Measurements from ENCODE around the gene GPR37L1. TPM values are rescaled to one million over a fixed set of nuclear protein-coding genes. Genes with fewer than 3 reads are reported as not detected.
"Not testable (repeated sequence)": the region's sequence is repeated elsewhere in the genome, so short reads cannot be mapped to it uniquely, and the experiment has no call there.

GPR37L1 gene
- total and polyA plus RNA-seq, 4 donors, result 0.06 TPM; not detected in 3

DNA sequence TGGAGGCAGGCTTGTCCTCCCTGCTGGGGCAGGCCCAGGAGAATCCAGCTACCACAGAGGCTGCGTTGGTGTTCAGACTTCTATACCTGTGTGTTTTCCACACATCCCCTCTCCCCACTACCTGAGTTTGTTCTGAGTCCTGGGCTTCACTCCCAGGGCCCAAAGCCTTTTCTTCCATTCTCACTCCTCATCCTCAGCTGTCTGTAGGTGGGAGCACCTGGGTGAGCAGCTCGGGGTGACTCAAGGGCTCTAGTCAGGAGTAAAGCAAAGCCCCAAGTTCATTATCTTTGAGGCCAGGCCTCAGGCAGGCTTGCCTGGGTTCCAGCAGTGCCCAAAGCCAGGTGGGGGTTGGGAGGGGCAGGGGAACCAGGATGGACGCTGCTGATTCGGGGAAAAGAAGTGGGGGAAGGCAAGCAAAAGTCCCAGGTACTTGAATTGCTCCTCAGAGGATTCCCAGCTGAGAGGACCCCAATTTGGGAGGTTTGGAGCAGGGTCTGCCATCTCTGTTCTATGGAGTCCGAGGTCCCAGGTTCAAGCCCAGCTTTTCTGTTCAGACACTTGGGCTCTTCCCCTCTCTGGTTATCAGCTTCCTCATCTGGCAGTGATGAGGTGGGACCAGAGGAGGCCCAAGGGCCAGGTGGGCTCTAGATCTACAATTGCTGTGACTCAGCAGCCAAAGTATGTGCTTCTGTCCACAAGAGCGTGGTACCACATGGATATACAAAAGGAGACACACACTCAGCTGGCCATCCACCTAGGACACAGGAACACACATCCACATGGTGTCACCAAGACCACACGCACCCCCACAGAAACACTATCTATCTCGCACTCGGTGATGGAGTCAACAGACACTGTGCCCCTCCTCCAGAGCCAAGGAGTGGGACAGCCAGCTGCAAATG, 43.5 kb downstream of the GPR37L1 start:
- no peak overlapping the region for H3K4me3 ChIP-seq (ENCODE audit: low read length in 2 of 2)
- H3K36me3 ChIP-seq (ENCODE audit: control insufficient read depth in 1 of 2, insufficient read depth in 2 of 2, low read length in 1 of 2), result no peaks in the 10 kb centered on the region
- no peak for DNase-seq
- H3K9me3 ChIP-seq (ENCODE audit: control insufficient read depth, low read length), result no peaks in the 10 kb centered on the region
- 93 to 97% methylated on average over 8 to 9 of the region's 9 CpGs for WGBS, 2 donors
- H3K27me3 ChIP-seq (ENCODE audit: control insufficient read depth in 1 of 2, insufficient read depth in 2 of 2, low read length in 1 of 2), result no peaks in the 10 kb centered on the region
- intact Hi-C loops (cut with DNase I), result no loop called here
- ATAC-seq (ENCODE audit: low FRiP score), result no peak
- no peak overlapping the region for H3K27ac ChIP-seq (ENCODE audit: low read depth in 1 of 2, low read length in 2 of 2)
- no peaks in the 10 kb centered on the region for H3K4me1 ChIP-seq (ENCODE audit: control insufficient read depth in 1 of 2, insufficient read depth in 2 of 2, low read length in 2 of 2)

DNA sequence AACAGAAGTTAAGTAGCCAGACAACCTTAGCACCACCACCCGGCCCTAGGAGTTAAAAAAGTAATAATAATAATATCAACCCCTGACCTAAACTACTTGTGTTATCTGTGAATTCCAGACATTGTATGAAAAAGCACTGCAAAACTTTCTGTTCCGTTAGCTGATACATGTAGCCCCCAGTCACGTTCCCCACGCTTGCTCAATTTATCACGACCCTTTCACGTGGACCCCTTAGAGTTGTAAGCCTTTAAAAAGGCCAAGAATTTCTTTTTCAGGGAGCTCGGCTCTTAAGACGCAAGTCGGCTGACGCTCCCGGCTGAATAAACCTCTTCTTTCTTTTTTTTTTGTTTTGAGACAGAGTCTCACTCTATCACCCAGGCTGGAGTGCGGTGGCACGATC, 44.3 kb downstream of the GPR37L1 start:
- DNase-seq; H3K4me3 ChIP-seq (ENCODE audit: low read length in 2 of 2); H3K9me3 ChIP-seq (ENCODE audit: control insufficient read depth, low read length); H3K27me3 ChIP-seq (ENCODE audit: control insufficient read depth in 1 of 2, insufficient read depth in 2 of 2, low read length in 1 of 2); H3K27ac ChIP-seq (ENCODE audit: low read depth in 1 of 2, low read length in 2 of 2); H3K4me1 ChIP-seq (ENCODE audit: control insufficient read depth in 1 of 2, insufficient read depth in 2 of 2, low read length in 2 of 2); ATAC-seq (ENCODE audit: low FRiP score); intact Hi-C loops (cut with DNase I); H3K36me3 ChIP-seq (ENCODE audit: control insufficient read depth in 1 of 2, insufficient read depth in 2 of 2, low read length in 1 of 2): not testable (repeated sequence)
- 72 to 78% methylated on average over 13 of the region's 13 CpGs for WGBS, 2 donors

DNA sequence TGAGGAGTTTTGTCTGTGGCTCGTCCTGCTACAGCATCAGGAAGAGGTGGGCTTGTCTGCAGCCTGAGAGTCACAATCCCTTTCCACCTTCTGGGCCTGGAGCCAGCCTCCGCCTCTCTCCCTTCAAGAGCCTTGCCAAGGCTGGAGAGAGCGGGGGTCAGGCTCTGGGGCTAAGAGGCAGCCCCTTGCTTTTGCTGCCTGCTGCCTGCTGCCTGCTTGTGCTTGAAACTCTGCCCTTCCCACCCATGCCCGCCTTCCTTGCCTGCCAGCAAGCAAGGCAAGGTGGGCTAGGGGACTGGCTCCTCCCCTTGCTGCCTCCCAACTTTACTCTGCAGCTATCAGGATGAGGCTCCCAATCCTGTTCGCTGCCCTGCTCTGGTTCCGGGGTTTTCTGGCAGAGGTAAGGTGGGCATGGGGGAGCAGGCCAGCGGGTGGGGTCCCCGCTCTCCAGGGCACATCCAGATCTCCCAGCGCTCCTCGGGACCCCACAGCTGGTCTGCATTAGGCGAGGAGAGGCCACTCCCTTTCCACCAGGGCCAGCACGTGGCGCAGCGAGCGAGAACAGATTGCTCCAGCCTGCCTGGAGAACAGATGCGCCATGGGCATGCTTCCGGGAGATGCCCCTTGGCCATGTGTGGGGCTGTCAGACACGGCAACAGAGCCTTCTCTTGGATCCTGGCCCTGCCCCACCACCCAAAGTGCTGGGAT, 45.1 kb downstream of the GPR37L1 start:
- H3K9me3 ChIP-seq (ENCODE audit: control insufficient read depth, low read length), result no peaks in the 10 kb centered on the region
- 68 to 81% methylated on average over 18 of the region's 18 CpGs for WGBS, 2 donors
- no peaks in the 10 kb centered on the region for H3K36me3 ChIP-seq (ENCODE audit: control insufficient read depth in 1 of 2, insufficient read depth in 2 of 2, low read length in 1 of 2)
- no peak overlapping the region for H3K27ac ChIP-seq (ENCODE audit: low read depth in 1 of 2, low read length in 2 of 2)
- no peaks in the 10 kb centered on the region for H3K4me1 ChIP-seq (ENCODE audit: control insufficient read depth in 1 of 2, insufficient read depth in 2 of 2, low read length in 2 of 2)
- no peaks in the 10 kb centered on the region for H3K27me3 ChIP-seq (ENCODE audit: control insufficient read depth in 1 of 2, insufficient read depth in 2 of 2, low read length in 1 of 2)
- no peak for ATAC-seq (ENCODE audit: low FRiP score)
- H3K4me3 ChIP-seq (ENCODE audit: low read length in 2 of 2), result no peak overlapping the region
- peak in 1 of 2 donors; percentile 56 for DNase-seq
- intact Hi-C loops (cut with DNase I), result no loop called here

DNA sequence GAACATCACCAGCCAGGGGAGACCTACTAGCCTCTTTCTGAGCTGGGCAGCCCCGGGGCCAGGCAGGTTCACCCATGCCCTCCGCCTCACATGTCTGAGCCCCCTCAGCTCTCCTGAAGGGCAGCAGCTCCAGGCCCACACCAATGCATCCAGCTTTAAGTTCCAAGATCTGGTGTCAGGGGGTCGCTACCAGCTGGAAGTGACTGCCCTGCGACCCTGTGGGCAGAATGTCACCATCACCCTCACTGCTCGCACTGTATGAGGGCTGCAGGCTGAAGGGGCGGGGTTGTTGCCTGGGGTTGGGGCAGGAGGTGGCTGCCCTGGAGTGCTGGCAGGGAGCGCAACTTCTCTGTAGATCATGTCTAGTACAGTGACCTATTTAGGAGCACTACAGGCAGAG, 46.1 kb downstream of the GPR37L1 start:
- no peaks in the 10 kb centered on the region for H3K27me3 ChIP-seq (ENCODE audit: control insufficient read depth in 1 of 2, insufficient read depth in 2 of 2, low read length in 1 of 2)
- no peaks in the 10 kb centered on the region for H3K36me3 ChIP-seq (ENCODE audit: control insufficient read depth in 1 of 2, insufficient read depth in 2 of 2, low read length in 1 of 2)
- 93 to 96% methylated on average over 7 of the region's 7 CpGs for WGBS, 2 donors
- H3K4me1 ChIP-seq (ENCODE audit: control insufficient read depth in 1 of 2, insufficient read depth in 2 of 2, low read length in 2 of 2), result no peaks in the 10 kb centered on the region
- H3K4me3 ChIP-seq (ENCODE audit: low read length in 2 of 2), result no peak overlapping the region
- DNase-seq (no peak), ATAC-seq (ENCODE audit: low FRiP score) (no peak)
- no peak overlapping the region for H3K27ac ChIP-seq (ENCODE audit: low read depth in 1 of 2, low read length in 2 of 2)
- H3K9me3 ChIP-seq (ENCODE audit: control insufficient read depth, low read length), result no peaks in the 10 kb centered on the region
- intact Hi-C loops (cut with DNase I), result no loop called here

DNA sequence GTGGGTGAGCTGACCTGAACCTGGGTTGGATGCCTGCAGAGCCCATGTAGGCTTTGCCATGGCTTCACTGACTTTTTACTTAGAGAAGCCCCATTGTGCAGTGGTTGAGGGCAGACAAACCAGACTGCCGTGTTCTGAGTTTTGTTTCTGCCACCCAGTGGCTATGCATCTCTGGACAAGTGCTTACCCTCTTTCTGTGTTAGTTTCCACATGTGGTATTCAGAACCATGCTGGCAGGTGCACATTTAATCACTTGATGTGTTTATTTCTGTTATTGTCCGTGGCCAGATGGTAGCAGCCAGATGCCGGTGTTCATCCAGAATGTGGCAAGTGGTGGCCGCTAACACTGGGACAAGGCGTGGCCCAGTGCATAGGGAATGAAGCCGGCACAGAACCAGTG, 48.0 kb downstream of the GPR37L1 start:
- no peak overlapping the region for H3K4me3 ChIP-seq (ENCODE audit: low read length in 2 of 2)
- ATAC-seq (ENCODE audit: low FRiP score), result no peak
- intact Hi-C loops (cut with DNase I), result no loop called here
- no peak overlapping the region for H3K27ac ChIP-seq (ENCODE audit: low read depth in 1 of 2, low read length in 2 of 2)
- no peaks in the 10 kb centered on the region for H3K27me3 ChIP-seq (ENCODE audit: control insufficient read depth in 1 of 2, insufficient read depth in 2 of 2, low read length in 1 of 2)
- H3K9me3 ChIP-seq (ENCODE audit: control insufficient read depth, low read length), result no peaks in the 10 kb centered on the region
- H3K4me1 ChIP-seq (ENCODE audit: control insufficient read depth in 1 of 2, insufficient read depth in 2 of 2, low read length in 2 of 2), result no peaks in the 10 kb centered on the region
- 93 to 95% methylated on average over 6 of the region's 6 CpGs for WGBS, 2 donors
- no peaks in the 10 kb centered on the region for H3K36me3 ChIP-seq (ENCODE audit: control insufficient read depth in 1 of 2, insufficient read depth in 2 of 2, low read length in 1 of 2)
- no peak for DNase-seq

DNA sequence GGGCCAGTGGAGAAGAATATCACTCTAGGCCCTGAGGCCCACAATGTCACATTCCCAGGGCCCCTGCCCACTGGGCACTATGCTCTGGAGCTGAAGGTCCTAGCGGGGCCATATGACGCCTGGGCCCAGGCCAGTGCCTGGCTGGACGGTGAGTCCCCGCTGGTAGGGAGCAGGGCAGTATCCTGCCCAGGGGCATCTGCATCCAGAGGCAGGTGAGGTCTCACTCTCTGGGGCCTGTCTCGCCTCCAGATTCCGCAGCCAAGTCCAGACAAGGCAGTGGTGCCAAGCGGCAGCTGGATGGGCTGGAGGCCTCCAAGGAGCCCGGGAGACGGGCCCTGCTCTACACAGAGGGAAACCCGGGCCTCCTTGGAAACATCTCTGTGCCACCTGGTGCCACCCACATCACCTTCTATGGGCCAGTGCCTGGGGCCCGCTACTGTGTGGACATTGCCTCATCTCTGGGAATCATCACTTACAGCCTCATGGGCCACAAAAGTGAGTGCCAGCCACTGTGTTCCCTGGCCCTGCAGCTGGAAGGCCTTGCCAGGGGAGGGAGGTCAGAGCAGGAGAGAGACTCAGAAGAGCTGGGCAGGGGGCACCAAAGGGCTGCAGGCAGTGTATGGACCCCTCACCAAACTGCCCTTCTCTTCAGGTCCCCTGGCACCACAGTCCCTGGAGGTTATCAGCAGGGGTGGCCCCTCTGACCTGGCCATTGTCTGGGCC, 48.7 kb downstream of the GPR37L1 start:
- Histone ChIP-seq H3K27me3 (ENCODE audit: control insufficient read depth in 1 of 2, insufficient read depth in 2 of 2, low read length in 1 of 2) (no peaks in the 10 kb centered on the region), H3K36me3 (ENCODE audit: control insufficient read depth in 1 of 2, insufficient read depth in 2 of 2, low read length in 1 of 2) (no peaks in the 10 kb centered on the region), H3K4me1 (ENCODE audit: control insufficient read depth in 1 of 2, insufficient read depth in 2 of 2, low read length in 2 of 2) (no peaks in the 10 kb centered on the region), H3K27ac (ENCODE audit: low read depth in 1 of 2, low read length in 2 of 2) (no peak overlapping the region), H3K9me3 (ENCODE audit: control insufficient read depth, low read length) (no peaks in the 10 kb centered on the region), H3K4me3 (ENCODE audit: low read length in 2 of 2) (no peak overlapping the region)
- DNase-seq, result no peak
- ATAC-seq (ENCODE audit: low FRiP score), result no peak
- 81 to 83% methylated on average over 10 to 11 of the region's 11 CpGs for WGBS, 2 donors
- intact Hi-C loops (cut with DNase I), result no loop called here

DNA sequence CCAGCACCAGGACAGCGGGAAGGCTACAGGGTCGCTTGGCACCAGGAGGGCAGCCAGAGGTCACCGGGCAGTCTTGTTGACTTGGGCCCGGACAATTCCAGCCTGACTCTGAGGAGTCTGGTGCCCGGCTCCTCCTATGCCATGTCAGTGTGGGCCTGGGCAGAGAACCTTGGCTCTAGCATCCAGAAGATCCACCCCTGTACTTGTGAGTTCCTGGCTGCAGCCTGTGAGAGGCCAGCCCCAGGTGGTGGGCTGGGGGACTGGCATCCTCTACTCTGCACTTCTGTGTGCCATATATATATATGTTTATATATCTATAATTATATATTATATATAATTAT, 49.3 kb downstream of the GPR37L1 start:
- intact Hi-C loops (cut with DNase I), result no loop called here
- ATAC-seq (ENCODE audit: low FRiP score), result no peak
- Histone ChIP-seq H3K4me3 (ENCODE audit: low read length in 2 of 2) (no peak overlapping the region), H3K27me3 (ENCODE audit: control insufficient read depth in 1 of 2, insufficient read depth in 2 of 2, low read length in 1 of 2) (no peaks in the 10 kb centered on the region), H3K27ac (ENCODE audit: low read depth in 1 of 2, low read length in 2 of 2) (no peak overlapping the region), H3K4me1 (ENCODE audit: control insufficient read depth in 1 of 2, insufficient read depth in 2 of 2, low read length in 2 of 2) (no peaks in the 10 kb centered on the region), H3K9me3 (ENCODE audit: control insufficient read depth, low read length) (no peaks in the 10 kb centered on the region), H3K36me3 (ENCODE audit: control insufficient read depth in 1 of 2, insufficient read depth in 2 of 2, low read length in 1 of 2) (no peaks in the 10 kb centered on the region)
- 87 to 88% methylated on average over 5 of the region's 5 CpGs for WGBS, 2 donors
- DNase-seq, result peak in 1 of 2 donors; percentile 57

DNA sequence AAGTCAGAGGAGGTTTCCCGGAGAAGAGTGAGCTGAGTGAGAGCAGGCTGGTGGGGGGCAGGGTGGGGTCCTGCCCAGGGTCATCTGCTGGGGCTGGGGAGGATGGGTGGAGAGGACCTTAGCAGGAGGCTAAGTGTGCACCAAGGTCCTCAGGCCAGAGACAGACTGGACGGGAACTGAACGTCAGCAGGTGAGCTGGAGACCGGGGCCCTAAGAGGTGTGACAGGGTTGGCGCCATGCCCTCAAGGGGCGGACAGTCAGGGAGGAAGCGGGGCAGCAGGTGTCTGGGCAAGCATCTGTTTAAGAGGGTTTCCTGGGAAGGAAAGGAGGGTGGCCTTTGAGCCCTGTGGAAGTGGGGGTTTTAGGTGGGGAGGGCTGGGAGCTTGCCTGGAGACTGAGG, 51.3 kb downstream of the GPR37L1 start:
- Histone ChIP-seq H3K27me3 (ENCODE audit: control insufficient read depth in 1 of 2, insufficient read depth in 2 of 2, low read length in 1 of 2) (no peaks in the 10 kb centered on the region), H3K9me3 (ENCODE audit: control insufficient read depth, low read length) (no peaks in the 10 kb centered on the region), H3K27ac (ENCODE audit: low read depth in 1 of 2, low read length in 2 of 2) (no peak overlapping the region), H3K36me3 (ENCODE audit: control insufficient read depth in 1 of 2, insufficient read depth in 2 of 2, low read length in 1 of 2) (no peaks in the 10 kb centered on the region), H3K4me3 (ENCODE audit: low read length in 2 of 2) (no peak overlapping the region), H3K4me1 (ENCODE audit: control insufficient read depth in 1 of 2, insufficient read depth in 2 of 2, low read length in 2 of 2) (no peaks in the 10 kb centered on the region)
- no peak for DNase-seq
- WGBS, 2 donors, result 84 to 96% methylated on average over 7 of the region's 7 CpGs
- ATAC-seq (ENCODE audit: low FRiP score), result no peak
- intact Hi-C loops (cut with DNase I), result no loop called here
